HUES48 (cell line): ENCODE results near the gene VAMP5.

Experiments used
- H3K27ac ChIP-seq: one replicate; pipeline ENCODE4 v1.7.0; 2013; ENCODE audit warnings: low read depth, low read length, inconsistent platforms
- H3K27me3 ChIP-seq: 2 replicates; pipeline ENCODE4 v1.6.1; 2013; ENCODE audit warnings: mild to moderate bottlenecking, low read length; ENCODE audit not compliant: control insufficient read depth, insufficient read depth
- H3K36me3 ChIP-seq: 2 replicates; pipeline ENCODE4 v1.6.1; 2013; ENCODE audit warnings: low read length; ENCODE audit not compliant: control insufficient read depth, insufficient read depth
- H3K4me1 ChIP-seq: 2 replicates; pipeline ENCODE4 v1.6.1; 2013; ENCODE audit warnings: mild to moderate bottlenecking, low read length; ENCODE audit not compliant: control insufficient read depth, insufficient read depth
- H3K4me3 ChIP-seq: 2 replicates; pipeline ENCODE4 v1.5.1; 2013; ENCODE audit warnings: mild to moderate bottlenecking, low read depth, low read length
- H3K9ac ChIP-seq: 2 replicates; pipeline ENCODE4 v1.6.1; 2013; ENCODE audit warnings: mild to moderate bottlenecking, low read depth, low read length, moderate library complexity
- H3K9me3 ChIP-seq: 2 replicates; pipeline ENCODE4 v1.6.1; 2013; ENCODE audit warnings: low read length; ENCODE audit not compliant: control insufficient read depth, insufficient read depth

VAMP5 gene

GRCh38 chr2:85596026-85596333, 11.7 kb downstream of the VAMP5 start:
- no peaks in the 10 kb centered on the region for H3K27me3 ChIP-seq
- H3K4me1 ChIP-seq: peaks cover 3% of the 10 kb centered on the region; the same call in 1 of the 2 replicates
- H3K36me3 ChIP-seq: peaks cover 27% of the 10 kb centered on the region
- H3K9me3 ChIP-seq: no peaks in the 10 kb centered on the region
- H3K4me3 ChIP-seq: peak overlapping the region; percentile 95
- H3K27ac ChIP-seq: no peak overlapping the region
- H3K9ac ChIP-seq: peak overlapping the region; percentile 69

GRCh38 chr2:85596486-85597143, 12.4 kb downstream of the VAMP5 start:
- H3K9me3 ChIP-seq: no peaks in the 10 kb centered on the region
- H3K36me3 ChIP-seq: peaks cover 27% of the 10 kb centered on the region
- H3K27me3 ChIP-seq: no peaks in the 10 kb centered on the region
- peak overlapping the region; percentile 95 for H3K4me3 ChIP-seq
- peaks cover 3% of the 10 kb centered on the region; the same call in 1 of the 2 replicates for H3K4me1 ChIP-seq
- no peak overlapping the region for H3K9ac ChIP-seq
- no peak overlapping the region for H3K27ac ChIP-seq

GRCh38 chr2:85597241-85597640, 13.0 kb downstream of the VAMP5 start:
- Histone ChIP-seq H3K36me3 (peaks cover 27% of the 10 kb centered on the region), H3K4me3 (no peak overlapping the region), H3K4me1 (peaks cover 3% of the 10 kb centered on the region; the same call in 1 of the 2 replicates), H3K9ac (no peak overlapping the region), H3K9me3 (no peaks in the 10 kb centered on the region), H3K27me3 (no peaks in the 10 kb centered on the region), H3K27ac (no peak overlapping the region)

GRCh38 chr2:85598594-85599340, 14.5 kb downstream of the VAMP5 start:
- H3K27me3 ChIP-seq: no peaks in the 10 kb centered on the region
- no peak overlapping the region for H3K4me3 ChIP-seq
- peaks cover 6% of the 10 kb centered on the region; the same call in 1 of the 2 replicates for H3K4me1 ChIP-seq
- H3K9ac ChIP-seq: no peak overlapping the region
- H3K36me3 ChIP-seq: peaks cover 27% of the 10 kb centered on the region
- no peaks in the 10 kb centered on the region for H3K9me3 ChIP-seq
- H3K27ac ChIP-seq: no peak overlapping the region

GRCh38 chr2:85599468-85600234, 15.4 kb downstream of the VAMP5 start:
- no peak overlapping the region for H3K9ac ChIP-seq
- H3K27me3 ChIP-seq: no peaks in the 10 kb centered on the region

GRCh38 chr2:85600235-85600575, 16.0 kb downstream of the VAMP5 start:
- peaks cover 27% of the 10 kb centered on the region for H3K36me3 ChIP-seq

More at GRCh38 chr2:85599468-85600234, 15.4 kb downstream of the VAMP5 start:
- Histone ChIP-seq H3K36me3 (peaks cover 27% of the 10 kb centered on the region), H3K4me1 (peaks cover 6% of the 10 kb centered on the region; the same call in 1 of the 2 replicates), H3K4me3 (no peak overlapping the region), H3K9me3 (no peaks in the 10 kb centered on the region), H3K27ac (no peak overlapping the region)

GRCh38 chr2:85600951-85601770, 16.9 kb downstream of the VAMP5 start:
- H3K4me3 ChIP-seq: peak overlapping the region; percentile 76; the same call in 1 of the 2 replicates
- H3K27me3 ChIP-seq: no peaks in the 10 kb centered on the region
- peaks cover 6% of the 10 kb centered on the region for H3K4me1 ChIP-seq
- H3K9ac ChIP-seq: no peak overlapping the region
- no peak overlapping the region for H3K27ac ChIP-seq
- H3K36me3 ChIP-seq: peaks cover 27% of the 10 kb centered on the region
- H3K9me3 ChIP-seq: no peaks in the 10 kb centered on the region

More at GRCh38 chr2:85600235-85600575, 16.0 kb downstream of the VAMP5 start:
- no peaks in the 10 kb centered on the region for H3K9me3 ChIP-seq
- H3K9ac ChIP-seq: no peak overlapping the region
- H3K27me3 ChIP-seq: no peaks in the 10 kb centered on the region
- no peak overlapping the region for H3K27ac ChIP-seq
- no peak overlapping the region for H3K4me3 ChIP-seq
- H3K4me1 ChIP-seq: peaks cover 6% of the 10 kb centered on the region; the same call in 1 of the 2 replicates

- no peaks in the 10 kb centered on the region for H3K9me3 ChIP-seq
- no peak overlapping the region; the same call in 1 of the 2 replicates for H3K9ac ChIP-seq
- peaks cover 24% of the 10 kb centered on the region for H3K36me3 ChIP-seq
- peaks cover 3% of the 10 kb centered on the region; the same call in 1 of the 2 replicates for H3K4me1 ChIP-seq
- peak overlapping the region; percentile 66 for H3K27ac ChIP-seq
- H3K27me3 ChIP-seq: no peaks in the 10 kb centered on the region
- H3K4me3 ChIP-seq: peak overlapping the region; percentile 76
Measured at GRCh38 chr2:85601771-85602475, 17.7 kb downstream of the VAMP5 start.

- peak within 1 kb of the TSS; percentile 66 for H3K27ac ChIP-seq
- H3K36me3 ChIP-seq: peaks cover 24% of the 10 kb centered on the region
- no peaks in the 10 kb centered on the region for H3K27me3 ChIP-seq
Measured at GRCh38 chr2:85602476-85603234, 18.4 kb downstream of the VAMP5 start, which contains the start of gene TMEM150A. TSS of gene TMEM150A (minus strand) at chr2:85602698. CDS start at chr2:85601948, 750 bp downstream.

More at GRCh38 chr2:85602476-85603234, 18.4 kb downstream of the VAMP5 start, which contains the start of gene TMEM150A:
- H3K4me3 ChIP-seq: peak within 1 kb of the TSS; percentile 76
- H3K4me1 ChIP-seq: peaks cover 3% of the 10 kb centered on the region; the same call in 1 of the 2 replicates
- H3K9me3 ChIP-seq: no peaks in the 10 kb centered on the region
- H3K9ac ChIP-seq: peak within 1 kb of the TSS; percentile 12
